Left lung (tissue), 10 donors: ENCODE measurements around the gene CRYL1. TPM values are rescaled to one million over a fixed set of nuclear protein-coding genes. Genes with fewer than 3 reads are reported as not detected.

ENCODE experiments used
- ATAC-seq: fragments of 200-7000 bp; cut with Tn5 transposase; one replicate; pipeline ENCODE4 v1.9.1; 2020; ENCODE audit warnings: moderate library complexity
- DNase-seq, 4 donors: peaks; one replicate each; pipeline ENCODE4 v3.0.0-alpha.2; 2013 to 2020
- H3K27ac ChIP-seq, 2 donors: fragments of 200-600 bp; sonication (generic) in 1 of 2; one replicate each; pipeline versions ENCODE4 v1.5.0 to v1.8.0; 2020 to 2021
- H3K27me3 ChIP-seq, 2 donors: fragments of 200-600 bp; sonication (generic) in 1 of 2; one replicate each; pipeline versions ENCODE4 v1.5.0 to v1.8.0; 2020 to 2021
- H3K36me3 ChIP-seq, 2 donors: fragments of 200-600 bp; sonication (generic) in 1 of 2; one replicate each; pipeline versions ENCODE4 v1.5.0 to v1.8.0; 2020 to 2021
- H3K4me1 ChIP-seq, 2 donors: fragments of 200-600 bp; one replicate each; pipeline ENCODE4 v1.8.0; 2021
- H3K4me3 ChIP-seq, 2 donors: fragments of 200-600 bp; sonication (generic) in 1 of 2; one replicate each; pipeline versions ENCODE4 v1.5.0 to v1.8.0; 2020 to 2021; ENCODE audit warnings: mild to moderate bottlenecking in 1 of 2
- H3K9me3 ChIP-seq, 2 donors: fragments of 200-600 bp; sonication (generic) in 1 of 2; one replicate each; pipeline versions ENCODE4 v1.5.0 to v1.8.0; 2020 to 2021
- CTCF ChIP-seq, 2 donors: fragments of 200-600 bp; sonication (generic) in 1 of 2; IDR thresholded peaks; one replicate each; pipeline versions ENCODE4 v1.5.0 to v1.8.0; 2021; ENCODE audit warnings: antibody characterized with exemption in 2 of 2
- intact Hi-C, 2 donors: fragments of 100-400 bp; cut with DNase I; formaldehyde crosslinking; loops; one replicate each; pipeline versions ENCODE4 v1.11.2 to v1.14.2; 2022
- polyA plus RNA-seq, 6 donors: library from polyadenylated mRNA; unstranded; fragments of 120-200 nt; gene quantifications; one replicate each; pipeline ENCODE4 v1.2.1, GENCODE V29; 2013; ENCODE audit not compliant: insufficient read length in 6 of 6
- total RNA-seq, 2 donors: library from RNA; stranded (reverse); fragmentation: NEBNext Ultra II Directional; extraction: Animal tissue kit (Norgen Biotek cat#: 25700); gene quantifications; one replicate each; pipeline ENCODE4 v1.2.1, GENCODE V29; 2021
- donor health status: DM: no; HTN: yes; CAD: no.
- donor health status: DM: no; HTN: no; CAD: no.

CRYL1 gene
- total and polyA plus RNA-seq, 8 donors = 15.5 to 31.8 (median 24.6) TPM

DNA sequence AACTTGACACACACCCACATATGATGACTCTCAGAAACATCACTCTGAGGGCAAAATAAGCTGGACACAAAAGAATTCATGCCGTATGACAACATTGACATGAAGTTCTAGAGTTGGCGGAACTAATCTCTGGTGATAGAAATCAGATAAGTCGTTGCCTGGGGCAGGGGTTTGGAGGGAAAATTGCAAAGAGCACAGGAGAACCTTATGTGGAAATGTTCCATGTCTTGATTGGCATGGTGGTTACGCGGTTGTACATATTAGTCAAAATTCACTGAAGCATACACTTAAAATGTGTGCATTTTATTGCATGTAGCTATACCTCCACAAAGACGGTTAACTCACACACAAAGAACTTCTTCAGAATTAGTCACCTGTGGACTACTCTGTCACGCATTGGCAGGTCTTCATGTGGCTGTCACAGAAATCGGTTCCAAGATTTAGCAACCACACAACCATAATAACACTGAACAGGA, 155.7 kb downstream of the CRYL1 start:
- Histone ChIP-seq H3K4me3 (no peak overlapping the region), H3K4me1 (no peaks in the 10 kb centered on the region), H3K27ac (no peak overlapping the region), H3K36me3 (no peaks in the 10 kb centered on the region), H3K27me3 (peaks cover 0 to 12% of the 10 kb centered on the region in 2 donors), H3K9me3 (no peaks in the 10 kb centered on the region)
- TF ChIP-seq CTCF (IDR thresholded peaks at IDR 0.05) = no peak
- intact Hi-C loops = no loop called here
- DNase-seq (no peak), ATAC-seq (no peak)

DNA sequence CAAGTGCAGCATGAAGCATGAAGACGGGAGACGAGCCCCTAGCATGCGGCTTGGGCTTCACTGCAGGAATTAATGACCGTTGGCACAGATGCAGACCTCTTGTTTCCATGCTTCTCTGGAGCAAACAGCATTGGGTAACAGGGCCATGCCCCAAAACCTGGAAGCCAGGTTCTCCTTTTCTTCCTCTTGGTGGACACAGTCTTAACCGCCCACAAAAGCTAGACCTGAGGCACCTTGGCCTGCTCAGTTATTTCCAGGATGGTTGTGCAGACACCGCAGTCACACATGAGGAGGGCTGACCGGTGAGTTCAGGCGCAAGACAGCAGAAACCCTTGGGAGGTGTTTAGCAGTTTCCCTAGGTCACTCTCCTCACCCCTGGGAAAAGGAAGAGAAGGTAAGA, 159.6 kb downstream of the CRYL1 start:
- intact Hi-C loops = no loop called here
- H3K27me3 ChIP-seq = peaks cover 0 to 23% of the 10 kb centered on the region in 2 donors
- no peak overlapping the region for H3K4me3 ChIP-seq
- H3K27ac ChIP-seq = no peak overlapping the region
- H3K9me3 ChIP-seq = no peaks in the 10 kb centered on the region
- ATAC-seq (no peak), DNase-seq (no peak)
- no peak for TF ChIP-seq CTCF (IDR thresholded peaks at IDR 0.05)
- no peaks in the 10 kb centered on the region for H3K36me3 ChIP-seq
- no peaks in the 10 kb centered on the region for H3K4me1 ChIP-seq

GRCh38 chr13:20363603-20364002, 162.1 kb downstream of the CRYL1 start:
- Histone ChIP-seq H3K27me3 (peaks cover 0 to 13% of the 10 kb centered on the region in 2 donors), H3K4me3 (no peak overlapping the region), H3K4me1 (no peaks in the 10 kb centered on the region), H3K27ac (no peak overlapping the region), H3K9me3 (no peaks in the 10 kb centered on the region), H3K36me3 (no peaks in the 10 kb centered on the region)
- no peak for DNase-seq
- ATAC-seq = no peak
- TF ChIP-seq CTCF (IDR thresholded peaks at IDR 0.05) = no peak
- intact Hi-C loops = no loop called here

DNA sequence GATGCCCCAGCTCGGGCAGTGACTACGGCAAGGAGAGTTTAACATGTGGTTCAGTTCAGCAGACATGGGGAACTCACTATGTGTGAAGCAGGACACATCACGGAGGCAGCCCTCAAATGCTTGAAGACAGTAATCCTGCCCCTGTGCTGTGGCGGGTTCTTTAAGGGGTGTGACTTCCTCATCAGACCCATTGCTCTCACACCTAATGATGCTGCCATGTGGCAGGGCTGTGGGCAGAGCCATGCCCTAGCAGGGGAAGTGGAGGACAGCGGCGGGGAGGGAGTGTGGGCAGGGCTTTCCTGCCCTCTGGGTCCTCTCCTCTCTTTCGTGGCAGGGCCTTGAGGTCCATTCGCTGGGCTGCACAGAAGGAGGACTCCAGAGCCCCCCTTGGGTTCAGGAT, 162.5 kb downstream of the CRYL1 start:
- Histone ChIP-seq H3K27me3 (peaks cover 0 to 13% of the 10 kb centered on the region in 2 donors), H3K9me3 (no peaks in the 10 kb centered on the region), H3K36me3 (no peaks in the 10 kb centered on the region), H3K4me1 (no peaks in the 10 kb centered on the region), H3K27ac (no peak overlapping the region), H3K4me3 (no peak overlapping the region)
- ATAC-seq = no peak
- intact Hi-C loops = no loop called here
- no peak for TF ChIP-seq CTCF (IDR thresholded peaks at IDR 0.05)
- no peak for DNase-seq

GRCh38 chr13:20362484-20363041, 163.1 kb downstream of the CRYL1 start:
- DNase-seq = no peak
- Histone ChIP-seq H3K9me3 (no peaks in the 10 kb centered on the region), H3K27me3 (peaks cover 0 to 13% of the 10 kb centered on the region in 2 donors), H3K4me1 (no peaks in the 10 kb centered on the region), H3K4me3 (no peak overlapping the region), H3K27ac (no peak overlapping the region), H3K36me3 (no peaks in the 10 kb centered on the region)
- no peak for ATAC-seq
- TF ChIP-seq CTCF (IDR thresholded peaks at IDR 0.05) = no peak
- intact Hi-C loops = no loop called here
